ENCODE data around the gene NCAM1. TPM values are rescaled to one million over a fixed set of nuclear protein-coding genes. Genes with fewer than 3 reads are reported as not detected.

The NCAM1 gene
- total and polyA plus RNA-seq, 2 of the 13 experiments (the other 11 are each of a cell fraction or from before 2014, with no cell fraction given): 0.05 TPM; not detected in 1

DNA sequence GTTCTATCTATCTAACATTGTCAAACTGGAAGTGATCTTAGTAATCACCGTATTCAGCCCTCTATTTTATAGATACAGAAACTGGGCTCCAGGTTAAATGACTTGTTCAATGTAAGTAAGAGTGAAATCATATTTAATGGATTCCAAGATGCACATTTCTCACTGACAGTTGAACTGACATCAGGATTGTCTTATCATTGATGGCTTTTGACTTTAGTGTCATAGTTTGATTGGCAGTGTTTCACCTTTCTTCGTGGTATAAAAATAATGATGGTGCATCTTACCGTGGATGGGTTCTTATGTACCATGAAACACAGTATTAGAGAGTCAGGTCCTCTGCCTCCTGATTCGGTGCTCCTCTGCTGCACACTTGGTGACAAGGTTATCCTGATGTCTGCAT is 123.1 kb downstream of the NCAM1 start:
- TF ChIP-seq ZNF10 (CRISPR knock-in tag; IDR thresholded peaks at IDR 0.05; ENCODE audit: borderline replicate concordance, low read depth): no peak
- no peak for TF ChIP-seq ZNF766 (CRISPR knock-in tag; IDR thresholded peaks at IDR 0.05; ENCODE audit: borderline replicate concordance)
- TF ChIP-seq, protein P1, sequence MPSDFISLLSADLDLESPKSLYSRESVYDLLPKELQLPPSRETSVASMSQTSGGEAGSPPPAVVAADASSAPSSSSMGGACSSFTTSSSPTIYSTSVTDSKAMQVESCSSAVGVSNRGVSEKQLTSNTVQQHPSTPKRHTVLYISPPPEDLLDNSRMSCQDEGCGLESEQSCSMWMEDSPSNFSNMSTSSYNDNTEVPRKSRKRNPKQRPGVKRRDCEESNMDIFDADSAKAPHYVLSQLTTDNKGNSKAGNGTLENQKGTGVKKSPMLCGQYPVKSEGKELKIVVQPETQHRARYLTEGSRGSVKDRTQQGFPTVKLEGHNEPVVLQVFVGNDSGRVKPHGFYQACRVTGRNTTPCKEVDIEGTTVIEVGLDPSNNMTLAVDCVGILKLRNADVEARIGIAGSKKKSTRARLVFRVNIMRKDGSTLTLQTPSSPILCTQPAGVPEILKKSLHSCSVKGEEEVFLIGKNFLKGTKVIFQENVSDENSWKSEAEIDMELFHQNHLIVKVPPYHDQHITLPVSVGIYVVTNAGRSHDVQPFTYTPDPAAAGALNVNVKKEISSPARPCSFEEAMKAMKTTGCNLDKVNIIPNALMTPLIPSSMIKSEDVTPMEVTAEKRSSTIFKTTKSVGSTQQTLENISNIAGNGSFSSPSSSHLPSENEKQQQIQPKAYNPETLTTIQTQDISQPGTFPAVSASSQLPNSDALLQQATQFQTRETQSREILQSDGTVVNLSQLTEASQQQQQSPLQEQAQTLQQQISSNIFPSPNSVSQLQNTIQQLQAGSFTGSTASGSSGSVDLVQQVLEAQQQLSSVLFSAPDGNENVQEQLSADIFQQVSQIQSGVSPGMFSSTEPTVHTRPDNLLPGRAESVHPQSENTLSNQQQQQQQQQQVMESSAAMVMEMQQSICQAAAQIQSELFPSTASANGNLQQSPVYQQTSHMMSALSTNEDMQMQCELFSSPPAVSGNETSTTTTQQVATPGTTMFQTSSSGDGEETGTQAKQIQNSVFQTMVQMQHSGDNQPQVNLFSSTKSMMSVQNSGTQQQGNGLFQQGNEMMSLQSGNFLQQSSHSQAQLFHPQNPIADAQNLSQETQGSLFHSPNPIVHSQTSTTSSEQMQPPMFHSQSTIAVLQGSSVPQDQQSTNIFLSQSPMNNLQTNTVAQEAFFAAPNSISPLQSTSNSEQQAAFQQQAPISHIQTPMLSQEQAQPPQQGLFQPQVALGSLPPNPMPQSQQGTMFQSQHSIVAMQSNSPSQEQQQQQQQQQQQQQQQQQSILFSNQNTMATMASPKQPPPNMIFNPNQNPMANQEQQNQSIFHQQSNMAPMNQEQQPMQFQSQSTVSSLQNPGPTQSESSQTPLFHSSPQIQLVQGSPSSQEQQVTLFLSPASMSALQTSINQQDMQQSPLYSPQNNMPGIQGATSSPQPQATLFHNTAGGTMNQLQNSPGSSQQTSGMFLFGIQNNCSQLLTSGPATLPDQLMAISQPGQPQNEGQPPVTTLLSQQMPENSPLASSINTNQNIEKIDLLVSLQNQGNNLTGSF (CRISPR knock-in tag; IDR thresholded peaks at IDR 0.05): no peak
- TF ChIP-seq ZNF678 (CRISPR knock-in tag; IDR thresholded peaks at IDR 0.05): no peak
- TF ChIP-seq ZNF34 (CRISPR knock-in tag; IDR thresholded peaks at IDR 0.05; ENCODE audit: borderline replicate concordance): no peak
- no peak for TF ChIP-seq SIX4 (CRISPR knock-in tag; IDR thresholded peaks at IDR 0.05)
- no peak for TF ChIP-seq CBX1 (IDR thresholded peaks at IDR 0.05; ENCODE audit: low read depth)
- no peak for TF ChIP-seq CEBPB (IDR thresholded peaks at IDR 0.05; ENCODE audit: borderline replicate concordance, low read depth, low read length)
- TF ChIP-seq IRX3 (CRISPR knock-in tag; IDR thresholded peaks at IDR 0.05; ENCODE audit: borderline replicate concordance, low read depth): no peak
- no peak for TF ChIP-seq ELF3 (CRISPR knock-in tag; IDR thresholded peaks at IDR 0.05)
- TF ChIP-seq KDM3A (CRISPR knock-in tag; IDR thresholded peaks at IDR 0.05; ENCODE audit: low read depth): no peak
- no peak for TF ChIP-seq JUN (CRISPR knock-in tag; IDR thresholded peaks at IDR 0.05)
- TF ChIP-seq, protein P2, sequence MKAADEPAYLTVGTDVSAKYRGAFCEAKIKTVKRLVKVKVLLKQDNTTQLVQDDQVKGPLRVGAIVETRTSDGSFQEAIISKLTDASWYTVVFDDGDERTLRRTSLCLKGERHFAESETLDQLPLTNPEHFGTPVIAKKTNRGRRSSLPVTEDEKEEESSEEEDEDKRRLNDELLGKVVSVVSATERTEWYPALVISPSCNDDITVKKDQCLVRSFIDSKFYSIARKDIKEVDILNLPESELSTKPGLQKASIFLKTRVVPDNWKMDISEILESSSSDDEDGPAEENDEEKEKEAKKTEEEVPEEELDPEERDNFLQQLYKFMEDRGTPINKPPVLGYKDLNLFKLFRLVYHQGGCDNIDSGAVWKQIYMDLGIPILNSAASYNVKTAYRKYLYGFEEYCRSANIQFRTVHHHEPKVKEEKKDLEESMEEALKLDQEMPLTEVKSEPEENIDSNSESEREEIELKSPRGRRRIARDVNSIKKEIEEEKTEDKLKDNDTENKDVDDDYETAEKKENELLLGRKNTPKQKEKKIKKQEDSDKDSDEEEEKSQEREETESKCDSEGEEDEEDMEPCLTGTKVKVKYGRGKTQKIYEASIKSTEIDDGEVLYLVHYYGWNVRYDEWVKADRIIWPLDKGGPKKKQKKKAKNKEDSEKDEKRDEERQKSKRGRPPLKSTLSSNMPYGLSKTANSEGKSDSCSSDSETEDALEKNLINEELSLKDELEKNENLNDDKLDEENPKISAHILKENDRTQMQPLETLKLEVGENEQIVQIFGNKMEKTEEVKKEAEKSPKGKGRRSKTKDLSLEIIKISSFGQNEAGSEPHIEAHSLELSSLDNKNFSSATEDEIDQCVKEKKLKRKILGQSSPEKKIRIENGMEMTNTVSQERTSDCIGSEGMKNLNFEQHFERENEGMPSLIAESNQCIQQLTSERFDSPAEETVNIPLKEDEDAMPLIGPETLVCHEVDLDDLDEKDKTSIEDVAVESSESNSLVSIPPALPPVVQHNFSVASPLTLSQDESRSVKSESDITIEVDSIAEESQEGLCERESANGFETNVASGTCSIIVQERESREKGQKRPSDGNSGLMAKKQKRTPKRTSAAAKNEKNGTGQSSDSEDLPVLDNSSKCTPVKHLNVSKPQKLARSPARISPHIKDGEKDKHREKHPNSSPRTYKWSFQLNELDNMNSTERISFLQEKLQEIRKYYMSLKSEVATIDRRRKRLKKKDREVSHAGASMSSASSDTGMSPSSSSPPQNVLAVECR (CRISPR knock-in tag; IDR thresholded peaks at IDR 0.05; ENCODE audit: borderline replicate concordance): no peak
- Histone ChIP-seq H3K4me1 (ENCODE audit: insufficient read depth, low read length) (no peaks in the 10 kb centered on the region), H3K79me2 (ENCODE audit: insufficient read depth, low read length) (no peaks in the 10 kb centered on the region), H3K4me2 (ENCODE audit: low read depth, low read length) (no peak overlapping the region), H3K9me3 (ENCODE audit: low read length) (no peaks in the 10 kb centered on the region), H2AFZ (ENCODE audit: low read length) (no peak overlapping the region), H3K27ac (ENCODE audit: extremely low read length, insufficient read depth, low read length) (no peak overlapping the region), H3K4me3 (replicated peaks in 1 of 3; ENCODE audit: insufficient read depth in 1 of 3, low read depth in 2 of 3, low read length in 3 of 3) (no peak overlapping the region), H3K27me3 (ENCODE audit: control insufficient read depth in 1 of 2, insufficient read depth in 2 of 2, low read length in 2 of 2) (peaks cover 0 to 8% of the 10 kb centered on the region in 2 experiments; a peak in 2 of 5 replicates), H4K20me1 (ENCODE audit: insufficient read depth, low read length) (no peaks in the 10 kb centered on the region), H3K9ac (ENCODE audit: insufficient read depth, low read depth, low read length) (no peak overlapping the region), H3K36me3 (replicated peaks in 1 of 2; ENCODE audit: control insufficient read depth in 1 of 2, insufficient read depth in 2 of 2, low read length in 2 of 2) (no peaks in the 10 kb centered on the region)
- POLR2A ChIA-PET: no interaction called here
- in situ Hi-C loops (cut with HindIII; ENCODE audit: extremely low pct_ligation_motif_present, low pct_unique_long_range_greater_than_20kb): no loop called here
- FAIRE-seq (no peak), ATAC-seq (no peak), DNase-seq (ENCODE audit: low spot score) (no peak)
- WGBS (ENCODE audit: low lambda C conversion rate): 5% methylated on average over 4 of the region's 4 CpGs
- CTCF ChIA-PET (ENCODE audit: low intra/inter-chr PET ratio, low total read pairs): no interaction called here
- no TSS peak for BruUV-seq (replicated peaks)
- intact Hi-C loops (cut with micrococcal nuclease; ENCODE audit: unreplicated experiment): no loop called here
